GM12878 (cell line): Measurements from ENCODE around the gene ZNF213. TPM values are rescaled to one million over a fixed set of nuclear protein-coding genes. Genes with fewer than 3 reads are reported as not detected.
A peak's percentile ranks its signal among the peaks of the same experiment; 100 is the strongest.

Experiments used
- ASH2L ChIP-seq: fragments of 300-600, 200-600 bp; sonication (generic); IDR thresholded peaks from 2 replicates; pipeline ENCODE4 v1.6.1; 2017; ENCODE audit warnings: low read depth, mild to moderate bottlenecking, borderline replicate concordance
- CBX3 ChIP-seq: fragments of 200-600 bp; sonication (generic); IDR thresholded peaks from 2 replicates; pipeline ENCODE4 v1.6.1; 2016; ENCODE audit warnings: low read depth, borderline replicate concordance
- CHD1 ChIP-seq: IDR thresholded peaks from 2 replicates; pipeline ENCODE4 v1.6.1; 2012; ENCODE audit warnings: low read depth, low read length, improper control_type of control experiment
- CHD4 ChIP-seq: fragments of 200-600 bp; sonication (generic); IDR thresholded peaks from 2 replicates; pipeline ENCODE4 v1.6.1; 2016; ENCODE audit warnings: mild to moderate bottlenecking
- CREM ChIP-seq: IDR thresholded peaks from 2 replicates; pipeline ENCODE4 v1.6.1; 2014; ENCODE audit warnings: antibody characterized with exemption, low read depth
- DPF2 ChIP-seq: fragments of 450-650 bp; IDR thresholded peaks from 2 replicates; pipeline ENCODE4 v1.6.1; 2017; ENCODE audit warnings: mild to moderate bottlenecking
- E2F8 ChIP-seq: fragments of 450-650 bp; IDR thresholded peaks from 2 replicates; pipeline ENCODE4 v1.6.1; 2018; ENCODE audit warnings: mild to moderate bottlenecking, low read depth, moderate library complexity; ENCODE audit not compliant: partially characterized antibody
- EP300 ChIP-seq, 2 experiments: fragments of 150-350 bp in 1 of 2; IDR thresholded peaks; 2 replicates each; pipeline ENCODE4 v1.6.1; 2011 to 2012; ENCODE audit warnings: low read depth in 2 of 2, low read length in 2 of 2, borderline replicate concordance in 1 of 2, improper control_type of control experiment in 1 of 2, inconsistent platforms in 1 of 2; ENCODE audit not compliant: control insufficient read depth in 1 of 2
- FOS ChIP-seq: IDR thresholded peaks from 3 replicates; pipeline ENCODE4 v1.6.1; 2011; ENCODE audit warnings: borderline replicate concordance; ENCODE audit not compliant: insufficient read length; ENCODE audit errors: extremely low read depth
- HCFC1 ChIP-seq: fragments of 150-350 bp; IDR thresholded peaks from 2 replicates; pipeline ENCODE4 v1.6.1; 2014; ENCODE audit warnings: low read length
- HSF1 ChIP-seq: fragments of 150-350 bp; IDR thresholded peaks from 2 replicates; pipeline ENCODE4 v1.6.1; 2014; ENCODE audit warnings: mild to moderate bottlenecking, low read depth, low read length
- KAT2A ChIP-seq: conservative IDR thresholded peaks from 2 replicates; pipeline ENCODE4 v1.6.1; 2011; ENCODE audit warnings: low read depth, low read length; ENCODE audit not compliant: control insufficient read depth
- MAX ChIP-seq: IDR thresholded peaks from 2 replicates; pipeline ENCODE4 v1.6.1; 2012; ENCODE audit warnings: low read depth, low read length, improper control_type of control experiment
- PML ChIP-seq: IDR thresholded peaks from 2 replicates; pipeline ENCODE4 v1.6.1; 2012; ENCODE audit warnings: low read length, inconsistent platforms
- PRDM15 ChIP-seq: fragments of 450-650 bp; formaldehyde crosslinking; IDR thresholded peaks from 2 replicates; pipeline ENCODE4 v1.4.0; 2020; ENCODE audit warnings: mild to moderate bottlenecking, moderate library complexity
- RUNX3 ChIP-seq: IDR thresholded peaks from 2 replicates; pipeline ENCODE4 v1.6.1; 2012; ENCODE audit warnings: low read length, inconsistent platforms
- SMARCA5 ChIP-seq: fragments of 450-650 bp; IDR thresholded peaks from 2 replicates; pipeline ENCODE4 v1.6.1; 2017; ENCODE audit warnings: mild to moderate bottlenecking
- SREBF2 ChIP-seq: IDR thresholded peaks from 2 replicates; pipeline ENCODE4 v1.6.1; 2012; ENCODE audit warnings: mild to moderate bottlenecking, low read length
- SUPT20H ChIP-seq: IDR thresholded peaks from 2 replicates; pipeline ENCODE4 v1.6.1; 2011; ENCODE audit warnings: low read depth, mild to moderate bottlenecking, low read length, moderate library complexity, borderline replicate concordance; ENCODE audit not compliant: control insufficient read depth
- TBL1XR1 ChIP-seq: IDR thresholded peaks from 2 replicates; pipeline ENCODE4 v1.6.1; 2012; ENCODE audit warnings: low read depth, low read length, improper control_type of control experiment
- USF1 ChIP-seq: IDR thresholded peaks from 2 replicates; pipeline ENCODE4 v1.6.1; 2011; ENCODE audit warnings: borderline replicate concordance, low read depth, mild to moderate bottlenecking, moderate library complexity, mixed read lengths, low read length; ENCODE audit not compliant: insufficient read depth; ENCODE audit errors: extremely low read length
- ZNF207 ChIP-seq: fragments of 450-650 bp; IDR thresholded peaks from 2 replicates; pipeline ENCODE4 v1.6.1; 2014; ENCODE audit warnings: antibody characterized with exemption, mild to moderate bottlenecking, borderline replicate concordance
- polyA plus RNA-seq, 11 experiments: library from polyadenylated mRNA; depleted of rRNA in 4 of 11; unstranded in 6 of 11; stranded (reverse) in 5 of 11; fragments of >200 nt; fragmentation: Nextera tagmentation in 4 of 11; fragmentation: Illumina TruSeq in 1 of 11; extraction: Ambion mirVana in 4 of 11; extraction: Trizol in 1 of 11; gene quantifications; 1 replicate in 1 of 11; 2 replicates in 10 of 11; pipeline versions ENCODE4 v1.2.1 to v1.2.3, GENCODE V29; 2011 to 2016; ENCODE audit warnings: inconsistent platforms in 2 of 11, missing spikeins in 2 of 11, low read depth in 1 of 11
- total RNA-seq, 4 experiments: library from RNA; depleted of rRNA in 3 of 4; stranded (reverse); fragments of >200 nt in 3 of 4; fragmentation: Illumina TruSeq in 1 of 4; extraction: Trizol in 1 of 4; gene quantifications; 2 replicates each; pipeline versions ENCODE4 v1.2.1 to v1.2.3, GENCODE V29; 2013 to 2021

The ZNF213 gene
- total and polyA plus RNA-seq, 10 of the 15 experiments (the other 5 are each of a cell fraction or from before 2014, with no cell fraction given): 0.53 to 9.4 (median 1.1) TPM

- TF ChIP-seq HSF1: no peak
- TF ChIP-seq PML: no peak
- no peak for TF ChIP-seq USF1
- TF ChIP-seq SUPT20H: no peak
- no peak for TF ChIP-seq E2F8
- TF ChIP-seq ASH2L: no peak
- no peak for TF ChIP-seq MAX
- peak; percentile 37; the same call in 1 of the 2 replicates for TF ChIP-seq DPF2
- no peak for TF ChIP-seq PRDM15 (CRISPR knock-in tag)
- TF ChIP-seq CBX3: no peak
- no peak for TF ChIP-seq EP300 (IDR thresholded peaks at IDR 0.05; ENCODE audit: borderline replicate concordance in 1 of 2, control insufficient read depth in 1 of 2, low read depth in 2 of 2, low read length in 2 of 2)
- TF ChIP-seq CREM: no peak
- no peak for TF ChIP-seq FOS
- no peak for TF ChIP-seq SMARCA5
- TF ChIP-seq RUNX3: no peak
- TF ChIP-seq ZNF207: no peak
- TF ChIP-seq TBL1XR1: no peak
- no peak for TF ChIP-seq KAT2A
- no peak for TF ChIP-seq CHD4
- no peak for TF ChIP-seq SREBF2
- TF ChIP-seq HCFC1: no peak
- TF ChIP-seq CHD1: no peak
Observed at GRCh38 chr16:3135126-3135715, 392 bp downstream of the ZNF213 start (continued).
